Uterus (tissue), 2 donors: ENCODE data around the gene PRPH2.

Experiments used
- CTCF ChIP-seq, 4 experiments: fragments of 200-600 bp in 2 of 4; fragments of 450-650 bp in 2 of 4; sonication (generic) in 2 of 4; IDR thresholded peaks; one replicate each; pipeline ENCODE4 v1.5.1; 2016 to 2019; ENCODE audit warnings: antibody characterized with exemption in 4 of 4, mild to moderate bottlenecking in 2 of 4, moderate library complexity in 1 of 4
- POLR2A ChIP-seq, 2 donors: fragments of 450-650 bp; IDR thresholded peaks; one replicate each; pipeline ENCODE4 v1.6.1; 2016; ENCODE audit warnings: antibody characterized with exemption in 2 of 2, mild to moderate bottlenecking in 1 of 2, moderate library complexity in 1 of 2

- TF ChIP-seq CTCF (IDR thresholded peaks at IDR 0.05) = no peak
- TF ChIP-seq POLR2A (IDR thresholded peaks at IDR 0.05) = no peak
Observed at GRCh38 chr6:42724825-42725224, 2.4 kb upstream of the PRPH2 start.
